GM18951 (cell line): ENCODE data around the gene MRPS34.
"Not testable (repeated sequence)": the region's sequence is repeated elsewhere in the genome, so short reads cannot be mapped to it uniquely, and the experiment has no call there.

Experiments
- POLR2A ChIP-seq: IDR thresholded peaks from 4 replicates; pipeline ENCODE4 v1.6.1; 2011; ENCODE audit warnings: mild to moderate bottlenecking; ENCODE audit not compliant: insufficient read length, insufficient read depth; ENCODE audit errors: extremely low read depth
- in situ Hi-C: fragments of 300-500 bp; cut with MboI; formaldehyde crosslinking; loops from one replicate; pipeline ENCODE4 v1.12.0; 2022; ENCODE audit warnings: low sequenced_read_pairs, mixed read lengths, inconsistent platforms; ENCODE audit not compliant: unreplicated experiment

MRPS34 gene

GRCh38 chr16:1812732-1813163 is 39.8 kb upstream of the MRPS34 start:
- TF ChIP-seq POLR2A, result no peak
- in situ Hi-C loops, result no loop called here

GRCh38 chr16:1810536-1810935 is 37.6 kb upstream of the MRPS34 start:
- in situ Hi-C loops, result no loop called here
- no peak for TF ChIP-seq POLR2A

- TF ChIP-seq POLR2A, result no peak
- in situ Hi-C loops, result no loop called here
Observed at GRCh38 chr16:1810106-1810505, 37.2 kb upstream of the MRPS34 start.

DNA sequence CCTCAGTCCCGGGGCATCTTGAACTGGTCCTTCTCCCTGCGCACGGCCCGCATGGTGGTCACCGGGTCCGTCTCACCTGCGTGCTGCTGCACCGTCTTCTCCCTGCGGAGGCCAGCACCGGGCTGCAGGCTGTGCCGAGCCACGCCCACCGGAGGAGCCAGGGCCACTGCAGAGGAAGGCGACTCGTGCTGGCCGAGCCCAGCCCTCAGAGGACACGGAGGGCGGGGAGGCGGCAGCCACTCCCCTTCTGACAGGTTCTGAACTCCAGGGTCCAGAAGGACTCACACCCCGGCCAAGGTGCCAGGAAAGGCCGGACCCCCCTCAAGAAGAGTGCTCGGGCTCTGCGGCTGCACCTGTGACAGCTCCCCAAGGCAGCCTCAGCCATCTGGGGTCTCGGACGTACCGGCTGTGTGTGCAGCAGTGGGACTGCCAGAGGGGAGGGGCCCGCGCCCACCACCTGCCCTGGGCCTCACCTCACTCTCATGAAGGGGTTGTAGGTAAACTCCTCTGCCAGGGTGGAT is 36.4 kb upstream of the MRPS34 start:
- in situ Hi-C loops, result no loop called here
- TF ChIP-seq POLR2A, result no peak

DNA sequence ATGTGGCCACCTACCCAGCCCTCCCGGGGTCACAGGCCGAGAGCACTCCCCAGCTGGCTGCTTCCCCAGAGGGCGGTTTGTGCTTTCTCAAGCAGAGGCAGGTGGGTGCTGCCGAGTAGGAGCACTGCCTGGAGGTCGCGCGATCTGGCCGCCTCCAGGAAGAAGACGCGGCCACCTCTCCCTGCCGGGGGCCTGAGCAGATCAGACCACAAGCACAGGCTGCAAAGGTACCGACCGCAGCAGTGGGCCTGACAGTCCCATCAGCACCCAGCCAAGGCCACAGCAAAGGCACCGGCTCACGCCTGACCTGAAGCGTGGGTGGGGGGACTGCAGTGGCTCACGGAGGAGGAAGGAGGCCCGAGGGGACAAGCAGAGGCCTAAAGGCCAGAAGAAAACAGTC is 35.8 kb upstream of the MRPS34 start:
- no peak for TF ChIP-seq POLR2A
- in situ Hi-C loops, result no loop called here

- in situ Hi-C loops, result no loop called here
- no peak for TF ChIP-seq POLR2A
Observed at GRCh38 chr16:1807626-1808025, 34.7 kb upstream of the MRPS34 start.

- in situ Hi-C loops, result no loop called here
- no peak for TF ChIP-seq POLR2A
Observed at GRCh38 chr16:1800701-1801100, 27.8 kb upstream of the MRPS34 start.

DNA sequence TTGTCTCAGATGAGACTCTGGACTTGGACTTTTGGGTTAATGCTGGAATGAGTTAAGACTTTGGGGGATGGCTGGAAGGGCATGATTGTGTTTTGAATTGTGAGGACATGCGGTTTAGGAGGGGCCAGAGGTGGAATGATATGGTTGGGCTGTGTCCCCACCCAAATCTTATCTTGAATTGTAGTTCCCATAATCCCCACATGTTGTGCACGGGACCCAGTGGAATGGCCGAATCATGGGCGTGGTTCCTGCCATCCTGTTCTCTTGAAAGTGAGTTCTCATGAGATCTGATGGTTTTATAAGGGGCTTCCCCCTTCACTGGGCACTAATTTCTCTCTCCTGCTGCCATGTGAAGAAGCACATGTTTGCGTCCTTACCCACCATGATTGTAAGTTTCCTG is 26.3 kb upstream of the MRPS34 start:
- in situ Hi-C loops, result not testable (repeated sequence)

- no peak for TF ChIP-seq POLR2A
- in situ Hi-C loops, result no loop called here
Observed at GRCh38 chr16:1794908-1795666, 22.2 kb upstream of the MRPS34 start.

DNA sequence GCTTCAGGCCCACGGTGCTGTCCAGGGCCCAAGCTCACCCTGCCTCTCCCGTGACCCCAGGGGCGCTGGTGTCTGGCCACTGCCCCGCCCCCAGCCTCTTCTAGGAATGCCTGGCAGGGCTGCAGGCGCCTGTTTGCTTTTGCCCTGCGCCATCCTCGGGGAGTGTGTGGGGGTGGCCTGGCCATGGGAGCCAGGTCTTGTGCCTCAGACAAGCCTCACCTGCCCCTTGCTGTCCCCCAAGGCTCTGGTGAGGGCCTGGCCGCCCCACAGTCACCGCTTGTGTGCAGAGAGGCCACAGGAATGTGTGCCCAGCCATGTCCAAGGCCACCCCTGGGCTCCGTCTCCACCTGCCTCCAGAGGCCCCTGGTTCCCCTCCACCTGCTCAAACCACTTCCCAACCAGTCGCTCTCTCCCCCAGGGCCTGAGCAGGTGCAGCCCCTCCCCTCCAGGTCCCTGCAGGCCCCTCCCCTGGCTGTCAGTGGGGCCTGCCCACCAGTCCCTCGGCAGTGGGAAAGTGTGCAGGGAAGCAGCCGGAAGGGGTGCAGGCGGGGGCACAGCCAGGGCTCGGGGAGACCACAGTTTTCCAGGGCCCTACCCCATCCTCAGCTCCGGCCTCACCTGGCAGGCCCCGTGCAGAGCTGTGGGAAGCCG is 21.4 kb upstream of the MRPS34 start:
- in situ Hi-C loops, result no loop called here
- no peak for TF ChIP-seq POLR2A

- no peak for TF ChIP-seq POLR2A
- in situ Hi-C loops, result no loop called here
Observed at GRCh38 chr16:1793578-1794220, 20.8 kb upstream of the MRPS34 start, which contains the start of gene IGFALS. Gene IGFALS, minus strand, starts transcription at chr16:1793705. Its CDS starts 53 bp downstream, at chr16:1793652.

GRCh38 chr16:1792836-1793577 is 20.1 kb upstream of the MRPS34 start:
- TF ChIP-seq POLR2A, result no peak

More at GRCh38 chr16:1792836-1793577, 20.1 kb upstream of the MRPS34 start:
- in situ Hi-C loops, result no loop called here
